NCI-H526 treated with DMSO at 0.1 percent for 48 hours (cell line): ENCODE results near the gene SLC25A45.

Experiments
- DNase-seq: peaks from one replicate; lab custom pipeline; 2025; lab: John Stamatoyannopoulos, UW

SLC25A45 gene

GRCh38 chr11:65403607-65404121 lies 21.2 kb upstream of the SLC25A45 start:
- no peak for DNase-seq

- no peak for DNase-seq
Observed at GRCh38 chr11:65402790-65403189, 20.3 kb upstream of the SLC25A45 start.

DNA sequence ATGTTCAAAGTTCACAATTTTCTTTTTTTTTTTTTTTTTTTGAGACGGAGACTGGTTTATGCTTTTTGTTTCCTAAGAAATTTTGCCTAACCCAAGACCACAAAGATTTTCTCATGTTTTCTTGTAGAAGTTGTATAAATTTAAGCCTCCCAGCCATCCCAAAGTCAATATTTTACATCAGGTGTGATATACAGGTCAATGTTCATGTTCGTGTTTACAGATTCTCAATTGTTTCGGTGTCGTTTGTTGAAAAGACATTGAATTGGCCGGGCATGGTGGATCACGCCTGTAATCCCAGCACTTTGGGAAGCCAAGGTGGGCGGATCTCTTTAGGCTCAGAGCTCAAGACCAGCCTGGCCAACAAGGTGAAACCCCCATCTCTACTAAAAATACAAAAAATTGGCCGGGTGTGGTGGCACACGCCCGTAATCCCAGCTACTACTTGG lies 19.4 kb upstream of the SLC25A45 start:
- no peak for DNase-seq

DNA sequence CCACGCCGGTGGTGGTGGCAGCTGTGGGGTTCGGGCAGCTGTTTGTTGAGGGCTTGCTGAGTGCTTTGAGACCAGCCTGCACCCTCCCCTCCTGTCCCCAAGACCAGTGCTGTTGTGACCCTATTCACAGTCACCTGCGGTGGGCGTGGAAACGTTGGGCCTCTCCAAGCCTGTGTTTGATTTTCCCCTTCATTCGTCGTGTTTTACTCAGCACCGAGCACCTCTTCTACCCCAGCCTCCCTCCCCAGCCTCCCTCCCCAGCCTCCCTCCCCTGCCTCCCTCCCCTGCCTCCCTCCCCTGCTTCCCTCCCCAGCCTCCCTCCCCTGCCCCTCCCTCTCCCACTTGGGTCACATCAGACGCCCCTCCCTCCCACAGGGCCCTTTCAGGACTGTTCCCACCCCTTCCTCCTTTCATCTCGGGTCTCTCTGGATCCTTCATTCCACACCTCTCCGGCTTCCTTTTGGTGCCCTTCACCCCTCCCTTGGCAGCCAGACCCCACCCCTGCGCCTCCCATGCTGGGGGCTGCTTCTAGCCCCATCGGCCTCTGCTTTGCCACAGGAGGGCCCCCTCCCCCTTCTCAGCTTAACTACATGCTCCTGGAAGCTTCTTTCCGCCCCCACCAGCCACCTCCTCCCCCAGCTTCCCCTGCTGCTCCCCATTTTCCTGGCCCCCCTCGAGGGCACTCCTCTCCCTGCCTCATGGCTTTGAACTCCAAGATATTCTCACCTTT lies 18.8 kb upstream of the SLC25A45 start:
- DNase-seq: no peak

DNA sequence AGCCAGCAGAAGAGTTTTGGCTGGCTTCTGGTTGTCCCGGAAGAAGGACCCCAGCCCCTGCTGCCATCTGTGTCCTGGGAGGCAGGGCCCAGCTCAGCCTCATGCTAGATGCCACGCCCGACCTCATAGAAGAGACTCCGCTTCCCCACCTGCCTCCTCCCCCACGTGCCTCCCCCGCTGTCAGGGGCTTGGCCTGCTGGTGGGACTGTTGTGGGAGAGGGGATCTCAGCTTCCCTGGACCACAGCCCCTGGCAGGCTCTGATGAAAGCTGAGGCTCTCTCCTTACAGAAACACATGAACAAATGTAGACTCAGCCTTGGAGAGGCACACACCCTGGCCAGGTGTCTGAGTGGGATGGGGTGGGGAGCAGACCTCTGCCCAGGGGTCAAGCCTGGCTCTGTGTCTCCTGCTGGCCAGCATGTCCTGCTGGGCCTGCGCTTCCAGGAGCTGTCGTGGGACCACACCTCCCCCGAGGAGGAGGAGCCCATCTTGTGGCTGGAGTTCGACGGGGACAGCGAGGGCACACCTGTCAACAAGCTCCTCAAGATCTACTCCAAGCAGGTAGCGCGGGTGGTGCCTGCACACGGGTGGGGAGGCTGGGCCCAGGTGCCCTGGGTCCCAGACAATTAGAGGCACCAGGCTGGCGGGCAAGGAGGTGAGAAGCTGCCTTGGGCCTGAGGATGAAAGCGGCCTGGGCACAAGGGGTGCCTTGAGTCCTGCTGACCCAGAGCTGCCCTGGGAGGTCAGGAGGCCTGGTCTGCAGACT lies 18.0 kb upstream of the SLC25A45 start:
- DNase-seq: no peak

- DNase-seq: no peak
Observed at GRCh38 chr11:65399845-65400244, 17.4 kb upstream of the SLC25A45 start.

- no peak for DNase-seq
Observed at GRCh38 chr11:65399249-65399648, 16.8 kb upstream of the SLC25A45 start.

DNA sequence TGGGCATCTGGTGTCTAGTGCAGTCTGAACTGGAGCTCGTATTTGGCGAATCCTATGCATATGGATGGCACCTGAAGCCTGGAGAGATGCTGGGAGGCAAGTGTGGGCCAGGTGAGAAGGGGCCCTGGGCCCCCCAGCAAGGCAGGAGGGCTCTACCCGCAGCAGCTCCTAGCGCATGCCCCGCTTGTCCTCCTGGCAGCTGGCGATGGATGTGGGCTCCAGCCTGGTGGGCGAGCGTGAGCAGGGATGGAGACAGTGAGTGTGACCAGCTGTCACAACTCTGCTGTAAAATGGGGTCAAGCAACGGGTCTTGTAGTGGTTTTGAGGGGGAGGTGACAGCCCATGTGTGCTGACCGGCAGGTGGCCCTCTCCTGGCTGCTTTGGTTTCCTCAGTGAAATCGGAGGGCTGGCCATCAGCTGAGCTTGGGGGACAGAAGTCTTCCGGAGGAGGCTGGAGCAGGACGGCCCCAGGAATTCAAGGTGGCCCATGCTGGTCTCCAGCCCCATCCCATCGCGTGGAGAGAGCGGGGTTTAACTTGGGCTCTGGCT lies 16.0 kb upstream of the SLC25A45 start:
- no peak for DNase-seq

DNA sequence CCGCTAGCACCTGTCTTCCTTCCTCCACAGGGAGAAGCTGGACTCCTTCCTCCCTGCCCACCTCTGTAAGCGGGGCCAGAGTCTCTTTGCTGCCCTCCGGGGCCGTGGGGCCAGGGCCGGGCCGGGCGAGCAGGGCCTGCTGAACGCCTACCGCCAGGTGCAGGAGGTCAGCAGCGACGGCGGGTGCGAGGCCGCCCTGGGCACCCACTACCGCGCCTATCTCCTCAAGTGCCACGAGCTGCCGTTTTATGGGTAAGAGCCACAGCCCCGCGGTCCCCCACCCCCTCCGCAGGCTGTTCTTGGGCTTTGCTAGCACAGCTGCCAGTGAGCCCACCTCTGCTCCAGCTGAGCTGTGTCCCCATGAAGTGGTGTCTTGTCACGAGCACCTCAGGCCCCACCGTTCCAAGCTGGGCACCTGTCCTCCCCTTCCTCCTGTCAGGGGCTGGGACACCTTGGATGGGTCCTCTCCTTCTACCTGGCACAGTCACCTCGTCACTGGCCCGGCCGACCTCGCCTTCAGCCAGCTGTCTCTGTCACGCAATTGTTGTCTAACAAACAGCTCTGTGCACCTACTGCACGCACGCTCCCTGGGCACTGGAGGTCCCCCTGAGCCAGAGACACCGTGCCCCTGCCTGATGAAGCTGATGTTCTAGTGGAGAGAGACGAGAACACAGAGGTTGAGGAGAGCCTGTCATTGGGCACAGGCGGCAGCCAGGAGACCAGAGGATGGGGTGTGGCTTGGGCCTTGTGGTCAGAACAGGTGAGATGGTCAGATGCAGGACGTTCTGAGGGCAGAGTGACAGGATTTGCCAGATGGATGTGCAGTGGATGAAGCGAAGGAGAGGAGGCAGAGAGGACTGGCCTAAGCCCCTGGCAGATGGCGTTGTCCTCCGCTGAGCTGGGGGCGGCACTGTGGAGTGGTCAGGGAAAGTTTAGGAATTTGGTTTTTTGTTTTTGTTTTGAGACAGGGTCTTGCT lies 14.6 kb upstream of the SLC25A45 start:
- no peak for DNase-seq

DNA sequence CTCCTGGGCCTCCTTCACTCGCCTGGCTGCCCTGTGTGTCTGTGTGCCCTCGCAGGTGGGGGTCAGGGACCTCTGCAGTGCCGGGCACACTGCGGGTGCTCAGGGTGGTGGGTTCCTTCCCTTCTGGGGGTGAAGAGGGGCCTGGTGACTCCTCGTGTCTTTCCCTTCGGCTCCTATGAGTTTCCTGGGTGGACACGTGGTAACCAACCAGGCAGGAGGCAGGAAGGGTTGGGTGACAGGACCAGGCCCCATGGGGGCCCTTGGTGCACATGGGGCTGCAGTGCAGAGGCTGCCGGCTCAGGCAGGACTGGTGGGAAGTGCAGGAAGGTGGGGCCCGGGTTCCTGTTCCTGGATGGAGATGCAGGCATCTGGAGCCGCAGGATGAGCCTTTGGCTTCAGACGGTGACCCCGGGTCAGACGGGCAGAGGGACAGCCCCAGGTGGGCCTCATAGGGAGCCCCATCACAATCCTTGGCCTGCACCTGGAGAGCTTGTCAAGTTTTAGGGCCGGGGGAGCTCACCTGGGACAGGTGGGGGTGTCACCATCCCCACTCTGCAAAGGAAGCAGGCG lies 13.6 kb upstream of the SLC25A45 start:
- DNase-seq: no peak

GRCh38 chr11:65394125-65394536 lies 11.7 kb upstream of the SLC25A45 start:
- no peak for DNase-seq

DNA sequence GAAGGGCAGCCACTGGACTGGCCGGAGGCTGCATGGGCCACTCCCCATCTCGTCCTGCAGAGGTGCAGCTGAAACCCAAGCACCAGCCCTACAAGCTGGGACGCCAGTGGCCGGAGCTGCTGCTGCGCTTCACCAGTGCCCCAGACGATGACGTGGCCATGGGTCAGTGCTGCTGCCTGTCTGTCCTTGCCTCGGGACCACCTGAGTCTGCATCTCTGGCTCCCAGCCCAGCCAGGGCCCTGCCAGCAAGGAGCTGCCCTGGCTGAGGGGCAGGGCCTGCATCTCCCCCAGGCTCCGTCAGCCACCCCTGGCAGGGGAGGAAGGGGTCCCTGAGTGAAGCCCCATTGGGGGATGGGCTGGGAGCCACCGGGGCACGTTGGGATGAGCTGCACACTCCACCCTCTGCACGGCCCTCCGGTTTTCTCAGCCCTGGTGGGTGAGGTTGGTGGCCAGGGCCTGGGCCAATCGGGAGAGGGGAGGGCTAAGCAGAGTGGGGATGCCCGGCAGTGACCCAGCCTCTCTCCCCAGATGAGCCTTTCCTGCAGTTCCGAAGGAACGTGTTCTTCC lies 11.2 kb upstream of the SLC25A45 start:
- DNase-seq: no peak

DNA sequence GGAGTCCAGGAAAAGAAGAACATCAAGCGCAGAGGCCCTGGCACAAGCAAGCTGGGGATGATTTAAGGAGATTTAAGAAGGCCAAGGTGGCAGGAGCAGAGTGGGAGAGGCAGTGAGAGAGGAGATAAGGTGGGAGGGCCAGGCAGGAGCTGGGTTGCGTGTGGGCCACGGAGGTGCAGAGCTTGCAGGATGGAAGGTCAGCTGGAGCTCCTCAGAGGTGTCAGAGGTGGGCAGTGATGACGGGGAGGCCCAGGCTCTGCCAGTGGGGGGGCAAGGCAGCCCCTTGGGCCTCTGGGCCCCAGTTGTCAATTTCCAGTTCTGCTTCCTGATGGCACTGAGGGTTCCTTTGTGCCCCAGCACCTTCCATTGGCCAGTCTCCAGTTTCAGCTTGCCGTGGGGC lies 10.5 kb upstream of the SLC25A45 start:
- no peak for DNase-seq

- DNase-seq: no peak
Observed at GRCh38 chr11:65392186-65392829, 9.9 kb upstream of the SLC25A45 start.

DNA sequence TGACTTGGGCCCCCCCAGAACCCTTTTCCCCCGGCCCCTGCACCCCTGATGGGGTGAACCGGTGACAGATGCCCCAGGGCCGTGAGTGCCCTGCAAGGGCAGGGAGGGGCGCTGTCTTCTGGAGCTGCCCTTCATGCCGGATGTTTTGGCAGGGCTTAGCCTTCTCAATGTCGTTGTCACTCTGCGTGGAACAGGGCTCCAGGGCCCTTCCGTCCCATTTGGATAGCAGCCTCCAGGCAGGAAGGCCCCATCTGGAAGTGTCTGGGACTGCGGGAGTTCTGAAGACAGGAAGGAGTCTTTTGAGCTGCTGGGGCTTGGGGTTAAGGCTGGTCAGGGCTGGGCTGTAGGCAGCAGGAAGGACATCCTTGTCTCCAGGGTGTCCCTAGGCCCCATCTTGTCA lies 8.6 kb upstream of the SLC25A45 start:
- DNase-seq: no peak

- no peak for DNase-seq
Observed at GRCh38 chr11:65390099-65390941, 7.9 kb upstream of the SLC25A45 start.

- no peak for DNase-seq
Observed at GRCh38 chr11:65389294-65389980, 7.0 kb upstream of the SLC25A45 start.

DNA sequence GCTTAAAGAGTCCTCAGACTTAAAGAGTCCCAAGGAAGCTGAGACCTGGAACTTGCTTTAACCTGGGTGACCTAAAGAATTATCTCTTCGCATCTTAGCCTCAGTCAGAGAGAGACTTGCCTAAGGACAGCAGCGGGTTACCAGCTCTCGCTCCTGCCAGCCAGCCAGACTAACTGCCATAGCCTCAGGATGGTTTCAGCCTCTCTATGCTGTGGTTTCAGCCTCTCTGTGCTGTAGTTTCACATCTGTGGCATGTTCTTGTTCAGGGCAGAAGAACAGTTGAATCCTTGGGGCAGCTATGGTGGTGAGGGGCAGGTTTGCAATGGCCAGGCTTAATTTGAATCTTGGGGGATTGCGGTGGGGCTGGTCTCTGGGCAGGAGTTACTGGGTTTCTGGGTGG lies 6.3 kb upstream of the SLC25A45 start:
- no peak for DNase-seq
